ENCODE results near the gene PKNOX1. TPM values are rescaled to one million over a fixed set of nuclear protein-coding genes. Genes with fewer than 3 reads are reported as not detected.
"Not testable (repeated sequence)": the region's sequence is repeated elsewhere in the genome, so short reads cannot be mapped to it uniquely, and the experiment has no call there.

The PKNOX1 gene
- total and polyA plus RNA-seq, 8 donors = 4.9 to 88.7 (median 15.4) TPM

DNA sequence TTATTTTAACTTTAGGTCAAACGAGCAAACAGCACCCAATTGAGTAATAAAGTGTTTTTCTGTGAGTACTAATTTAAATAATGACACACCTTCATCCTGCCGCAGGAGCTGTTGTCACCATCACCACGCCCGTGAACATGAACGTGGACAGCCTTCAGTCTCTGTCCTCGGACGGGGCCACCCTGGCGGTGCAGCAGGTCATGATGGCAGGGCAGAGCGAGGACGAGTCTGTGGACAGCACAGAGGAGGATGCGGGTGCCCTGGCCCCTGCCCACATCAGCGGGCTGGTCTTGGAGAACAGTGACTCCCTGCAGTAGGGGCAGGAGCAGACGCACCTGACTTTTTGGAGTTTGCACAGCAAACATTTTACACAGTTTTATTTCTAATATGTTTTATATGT, 55.4 kb downstream of the PKNOX1 start:
- Histone ChIP-seq H3K27ac (no peak overlapping the region), H3K9me3 (no peaks in the 10 kb centered on the region), H3K4me1 (no peaks in the 10 kb centered on the region), H3K27me3 (no peaks in the 10 kb centered on the region), H3K36me3 (peaks cover 34 to 90% (median 87%) of the 10 kb centered on the region in 4 donors), H3K4me3 (no peak overlapping the region)
- 83 to 91% (median 91%) methylated on average over 12 to 13 of the region's 13 CpGs for WGBS, 5 donors
- intact Hi-C loops (cut with DNase I; ENCODE audit: low total_unique reads) = no loop called here
- TF ChIP-seq POLR2AphosphoS5 (IDR thresholded peaks at IDR 0.05) (no peak), EP300 (IDR thresholded peaks at IDR 0.05) (no peak), POLR2A (IDR thresholded peaks at IDR 0.05) (no peak)
- TF ChIP-seq, protein P1, sequence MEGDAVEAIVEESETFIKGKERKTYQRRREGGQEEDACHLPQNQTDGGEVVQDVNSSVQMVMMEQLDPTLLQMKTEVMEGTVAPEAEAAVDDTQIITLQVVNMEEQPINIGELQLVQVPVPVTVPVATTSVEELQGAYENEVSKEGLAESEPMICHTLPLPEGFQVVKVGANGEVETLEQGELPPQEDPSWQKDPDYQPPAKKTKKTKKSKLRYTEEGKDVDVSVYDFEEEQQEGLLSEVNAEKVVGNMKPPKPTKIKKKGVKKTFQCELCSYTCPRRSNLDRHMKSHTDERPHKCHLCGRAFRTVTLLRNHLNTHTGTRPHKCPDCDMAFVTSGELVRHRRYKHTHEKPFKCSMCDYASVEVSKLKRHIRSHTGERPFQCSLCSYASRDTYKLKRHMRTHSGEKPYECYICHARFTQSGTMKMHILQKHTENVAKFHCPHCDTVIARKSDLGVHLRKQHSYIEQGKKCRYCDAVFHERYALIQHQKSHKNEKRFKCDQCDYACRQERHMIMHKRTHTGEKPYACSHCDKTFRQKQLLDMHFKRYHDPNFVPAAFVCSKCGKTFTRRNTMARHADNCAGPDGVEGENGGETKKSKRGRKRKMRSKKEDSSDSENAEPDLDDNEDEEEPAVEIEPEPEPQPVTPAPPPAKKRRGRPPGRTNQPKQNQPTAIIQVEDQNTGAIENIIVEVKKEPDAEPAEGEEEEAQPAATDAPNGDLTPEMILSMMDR (IDR thresholded peaks at IDR 0.05) = no peak
- DNase-seq = no peak

GRCh38 chr21:43031121-43031619, 56.8 kb downstream of the PKNOX1 start:
- 72 to 86% (median 78%) methylated on average over 12 of the region's 12 CpGs for WGBS, 5 donors
- Histone ChIP-seq H3K36me3 (peaks cover 33 to 85% (median 80%) of the 10 kb centered on the region in 4 donors), H3K4me3 (no peak overlapping the region), H3K27ac (no peak overlapping the region), H3K9me3 (no peaks in the 10 kb centered on the region), H3K4me1 (no peaks in the 10 kb centered on the region), H3K27me3 (no peaks in the 10 kb centered on the region)
- TF ChIP-seq POLR2A (IDR thresholded peaks at IDR 0.05) (no peak), EP300 (IDR thresholded peaks at IDR 0.05) (no peak), POLR2AphosphoS5 (IDR thresholded peaks at IDR 0.05) (no peak)
- TF ChIP-seq, protein P1 (IDR thresholded peaks at IDR 0.05) = no peak
- intact Hi-C loops (cut with DNase I; ENCODE audit: low total_unique reads) = no loop called here
- DNase-seq = no peak

GRCh38 chr21:43034101-43034500, 59.7 kb downstream of the PKNOX1 start:
- Histone ChIP-seq H3K4me3 (no peak overlapping the region), H3K4me1 (no peaks in the 10 kb centered on the region), H3K27me3 (no peaks in the 10 kb centered on the region), H3K27ac (no peak overlapping the region), H3K36me3 (peaks cover 21 to 59% (median 52%) of the 10 kb centered on the region in 4 donors), H3K9me3 (no peaks in the 10 kb centered on the region)
- intact Hi-C loops (cut with DNase I; ENCODE audit: low total_unique reads) = no loop called here
- DNase-seq = no peak
- TF ChIP-seq POLR2AphosphoS5 (IDR thresholded peaks at IDR 0.05) (no peak), POLR2A (IDR thresholded peaks at IDR 0.05) (no peak), EP300 (IDR thresholded peaks at IDR 0.05) (no peak)
- TF ChIP-seq, protein P1 (IDR thresholded peaks at IDR 0.05) = no peak
- 88 to 96% (median 93%) methylated on average over 1 of the region's 1 CpG for WGBS, 5 donors

DNA sequence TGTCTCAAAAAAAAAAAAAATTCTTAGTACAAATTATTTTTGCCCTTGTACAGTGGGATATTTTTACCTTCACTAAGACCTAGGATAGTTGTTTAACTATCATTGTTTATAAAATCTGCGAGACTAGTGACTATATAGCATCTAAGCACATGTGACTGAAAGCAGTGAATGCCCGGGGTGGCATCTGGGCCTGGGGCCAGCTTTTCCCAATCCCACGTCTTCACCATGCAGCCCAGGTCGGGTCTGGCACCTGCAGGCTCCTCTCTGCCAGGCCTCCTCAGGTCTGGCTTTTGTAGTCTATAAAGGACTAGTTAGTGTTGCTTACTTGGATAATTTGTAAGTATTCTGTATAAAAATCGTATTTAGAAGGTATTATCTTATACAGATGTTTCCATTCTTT, 60.5 kb downstream of the PKNOX1 start:
- Histone ChIP-seq H3K27ac (no peak overlapping the region), H3K27me3 (no peaks in the 10 kb centered on the region), H3K4me1 (no peaks in the 10 kb centered on the region), H3K4me3 (no peak overlapping the region), H3K9me3 (no peaks in the 10 kb centered on the region), H3K36me3 (peaks cover 17 to 51% (median 45%) of the 10 kb centered on the region in 4 donors)
- WGBS, 5 donors = 69 to 82% (median 78%) methylated on average over 5 of the region's 5 CpGs
- intact Hi-C loops (cut with DNase I; ENCODE audit: low total_unique reads) = no loop called here
- DNase-seq = no peak
- TF ChIP-seq POLR2A (IDR thresholded peaks at IDR 0.05) = no peak
- TF ChIP-seq EP300 (IDR thresholded peaks at IDR 0.05) = no peak
- TF ChIP-seq, protein P1 (IDR thresholded peaks at IDR 0.05) = no peak
- TF ChIP-seq POLR2AphosphoS5 (IDR thresholded peaks at IDR 0.05) = no peak

DNA sequence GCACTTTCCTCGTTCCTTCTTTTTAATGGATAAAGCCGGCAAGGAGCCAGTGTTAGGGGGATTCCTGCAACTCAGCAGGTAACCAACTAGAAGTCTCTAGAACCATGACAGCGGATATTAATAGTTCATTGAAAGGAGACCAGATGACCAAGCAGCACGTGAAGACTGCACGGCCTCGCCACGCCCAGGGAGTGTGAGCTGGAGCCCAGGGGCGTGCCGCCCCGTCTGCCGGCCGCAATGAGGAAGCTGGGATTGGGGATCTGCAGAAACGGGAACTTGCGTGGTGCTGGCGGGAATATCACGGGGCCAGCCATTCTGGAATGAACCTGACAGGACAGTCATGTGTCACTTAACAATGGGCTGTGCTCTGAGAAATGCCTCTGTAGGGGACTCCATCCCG, 62.5 kb downstream of the PKNOX1 start:
- DNase-seq; H3K4me1 ChIP-seq; H3K27me3 ChIP-seq; H3K27ac ChIP-seq; H3K9me3 ChIP-seq; H3K4me3 ChIP-seq; intact Hi-C loops (cut with DNase I; ENCODE audit: low total_unique reads): not testable (repeated sequence)
- H3K36me3 ChIP-seq = peaks cover 3 to 31% (median 24%) of the 10 kb centered on the region in 4 donors
- 89 to 95% methylated on average over 8 to 10 of the region's 17 CpGs; no CpG with 5 or more reads in 3 of the 5 donors for WGBS, 5 donors

DNA sequence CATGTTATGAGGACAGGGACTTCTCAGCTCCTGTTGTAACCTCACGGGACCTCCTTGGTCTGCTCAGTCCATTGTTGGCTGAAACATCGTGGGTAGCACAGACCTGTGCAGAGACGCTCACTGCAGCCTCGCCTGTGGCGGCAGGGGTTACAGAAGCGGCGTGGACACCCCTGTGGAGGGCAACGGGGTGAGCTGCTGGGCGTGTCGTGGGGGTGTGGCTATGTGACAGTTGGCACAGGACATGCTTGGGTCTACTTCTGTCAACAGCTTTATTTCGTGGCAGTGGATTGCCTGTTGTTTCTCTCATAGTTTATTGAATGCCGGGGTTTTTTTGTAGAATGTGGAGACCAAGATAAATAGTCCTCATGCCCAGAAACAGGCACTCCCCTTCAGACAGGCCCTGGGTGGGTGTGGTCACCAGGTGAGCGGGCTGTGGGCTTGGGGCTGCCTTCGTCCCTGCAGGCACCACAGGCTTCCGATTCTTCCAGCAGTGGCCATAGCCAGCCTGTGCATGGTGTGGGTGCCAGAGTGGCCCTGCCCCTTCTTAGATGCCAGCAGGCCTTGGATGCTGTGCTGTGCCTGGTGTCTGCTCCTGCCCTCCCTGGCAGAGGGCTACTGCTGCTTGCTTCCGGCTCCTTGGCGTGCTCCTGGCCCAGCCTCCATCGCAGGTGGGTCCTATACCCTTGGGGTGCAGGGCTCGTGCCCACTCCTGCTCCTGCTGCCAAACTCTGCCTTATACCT, 63.7 kb downstream of the PKNOX1 start:
- H3K4me1 ChIP-seq; H3K4me3 ChIP-seq; H3K27me3 ChIP-seq; intact Hi-C loops (cut with DNase I; ENCODE audit: low total_unique reads); H3K27ac ChIP-seq; H3K9me3 ChIP-seq; DNase-seq: not testable (repeated sequence)
- 51 to 64% (median 64%) methylated on average over 8 to 18 of the region's 19 CpGs; no CpG with 5 or more reads in 1 of the 5 donors for WGBS, 5 donors
- peaks cover 0 to 19% (median 12%) of the 10 kb centered on the region in 4 donors for H3K36me3 ChIP-seq

GRCh38 chr21:43038659-43039044, 64.3 kb downstream of the PKNOX1 start:
- 58 to 90% (median 74%) methylated on average over 2 to 8 of the region's 10 CpGs; no CpG with 5 or more reads in 1 of the 5 donors for WGBS, 5 donors
- H3K4me1 ChIP-seq; H3K27ac ChIP-seq; H3K27me3 ChIP-seq; H3K4me3 ChIP-seq; H3K9me3 ChIP-seq; DNase-seq; intact Hi-C loops (cut with DNase I; ENCODE audit: low total_unique reads): not testable (repeated sequence)
- H3K36me3 ChIP-seq = peaks cover 0 to 17% (median 11%) of the 10 kb centered on the region in 4 donors
